ENCODE data around the gene DRC1.

DNA sequence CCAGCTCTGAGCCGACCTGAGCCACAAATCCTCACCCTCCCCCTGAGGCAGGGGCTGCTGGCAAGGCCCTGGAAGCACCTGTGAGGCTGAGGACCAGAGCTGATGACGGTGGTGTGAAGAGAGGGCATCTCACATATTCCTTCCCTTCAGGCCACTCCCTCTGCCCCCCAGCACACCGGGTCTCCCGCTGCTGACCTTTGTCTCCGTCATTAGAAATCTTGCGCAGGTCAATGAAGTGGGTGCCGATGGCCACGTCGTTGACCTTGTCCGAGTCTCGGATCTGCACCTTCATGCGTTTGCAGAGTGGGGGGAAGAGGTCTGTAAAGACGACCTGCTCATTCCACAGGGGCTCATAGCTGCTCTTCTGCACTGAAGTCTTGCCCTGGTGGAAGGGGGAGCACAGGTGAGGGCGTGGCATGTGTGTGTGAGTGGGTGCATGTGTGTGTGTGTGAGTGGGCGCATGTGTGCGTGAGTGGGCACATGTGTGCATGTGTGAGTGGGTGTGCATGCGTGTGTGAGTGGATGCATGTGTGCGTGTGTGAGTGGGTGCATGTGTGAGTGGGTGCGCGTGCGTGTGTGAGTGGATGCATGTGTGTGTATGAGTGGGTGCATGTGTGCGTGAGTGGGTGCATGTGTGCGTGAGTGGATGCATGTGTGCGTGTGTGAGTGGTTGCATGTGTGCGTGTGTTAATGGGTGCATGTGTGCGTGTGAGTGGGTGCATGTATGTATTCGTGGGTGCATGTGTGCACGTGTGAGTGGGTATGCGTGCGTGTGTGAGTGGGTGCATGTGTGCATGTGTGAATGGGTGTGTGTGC is 80.7 kb downstream of the DRC1 start:
- TF ChIP-seq, protein P1, sequence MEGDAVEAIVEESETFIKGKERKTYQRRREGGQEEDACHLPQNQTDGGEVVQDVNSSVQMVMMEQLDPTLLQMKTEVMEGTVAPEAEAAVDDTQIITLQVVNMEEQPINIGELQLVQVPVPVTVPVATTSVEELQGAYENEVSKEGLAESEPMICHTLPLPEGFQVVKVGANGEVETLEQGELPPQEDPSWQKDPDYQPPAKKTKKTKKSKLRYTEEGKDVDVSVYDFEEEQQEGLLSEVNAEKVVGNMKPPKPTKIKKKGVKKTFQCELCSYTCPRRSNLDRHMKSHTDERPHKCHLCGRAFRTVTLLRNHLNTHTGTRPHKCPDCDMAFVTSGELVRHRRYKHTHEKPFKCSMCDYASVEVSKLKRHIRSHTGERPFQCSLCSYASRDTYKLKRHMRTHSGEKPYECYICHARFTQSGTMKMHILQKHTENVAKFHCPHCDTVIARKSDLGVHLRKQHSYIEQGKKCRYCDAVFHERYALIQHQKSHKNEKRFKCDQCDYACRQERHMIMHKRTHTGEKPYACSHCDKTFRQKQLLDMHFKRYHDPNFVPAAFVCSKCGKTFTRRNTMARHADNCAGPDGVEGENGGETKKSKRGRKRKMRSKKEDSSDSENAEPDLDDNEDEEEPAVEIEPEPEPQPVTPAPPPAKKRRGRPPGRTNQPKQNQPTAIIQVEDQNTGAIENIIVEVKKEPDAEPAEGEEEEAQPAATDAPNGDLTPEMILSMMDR (IDR thresholded peaks at IDR 0.05) = no peak
- no peak for TF ChIP-seq EP300 (IDR thresholded peaks at IDR 0.05)

Data from esophagus muscularis mucosa (tissue), 3 donors.